ENCODE data around the gene CPED1.
"Not testable (repeated sequence)": the region's sequence is repeated elsewhere in the genome, so short reads cannot be mapped to it uniquely, and the experiment has no call there.

The CPED1 gene

GRCh38 chr7:121020989-121021969 lies 32.8 kb downstream of the CPED1 start:
- DNase-seq = no peak

DNA sequence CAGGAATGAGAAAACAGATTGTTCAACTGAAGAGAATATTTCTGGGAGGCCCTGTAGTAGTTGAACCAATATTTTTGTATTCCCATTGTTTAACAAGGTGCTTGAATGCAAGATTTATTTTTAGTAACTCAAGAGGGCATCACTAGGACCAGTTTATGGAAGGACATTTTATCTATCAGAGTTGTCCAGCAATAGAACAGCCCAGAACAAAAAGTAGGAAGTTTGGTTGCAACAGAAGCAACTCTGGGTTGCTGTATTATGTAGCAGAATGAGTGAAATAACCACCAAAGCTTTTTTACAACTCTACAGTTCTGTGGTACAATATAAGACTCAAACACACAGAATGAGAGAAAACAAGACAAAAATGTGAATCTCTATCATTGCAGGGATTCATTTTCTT lies 34.7 kb downstream of the CPED1 start:
- no peak for DNase-seq

- no peak for DNase-seq
Observed at GRCh38 chr7:121023683-121024511, 35.4 kb downstream of the CPED1 start.

- DNase-seq = no peak
Observed at GRCh38 chr7:121024611-121025010, 36.1 kb downstream of the CPED1 start.

GRCh38 chr7:121026159-121026558 lies 37.6 kb downstream of the CPED1 start:
- DNase-seq = no peak

DNA sequence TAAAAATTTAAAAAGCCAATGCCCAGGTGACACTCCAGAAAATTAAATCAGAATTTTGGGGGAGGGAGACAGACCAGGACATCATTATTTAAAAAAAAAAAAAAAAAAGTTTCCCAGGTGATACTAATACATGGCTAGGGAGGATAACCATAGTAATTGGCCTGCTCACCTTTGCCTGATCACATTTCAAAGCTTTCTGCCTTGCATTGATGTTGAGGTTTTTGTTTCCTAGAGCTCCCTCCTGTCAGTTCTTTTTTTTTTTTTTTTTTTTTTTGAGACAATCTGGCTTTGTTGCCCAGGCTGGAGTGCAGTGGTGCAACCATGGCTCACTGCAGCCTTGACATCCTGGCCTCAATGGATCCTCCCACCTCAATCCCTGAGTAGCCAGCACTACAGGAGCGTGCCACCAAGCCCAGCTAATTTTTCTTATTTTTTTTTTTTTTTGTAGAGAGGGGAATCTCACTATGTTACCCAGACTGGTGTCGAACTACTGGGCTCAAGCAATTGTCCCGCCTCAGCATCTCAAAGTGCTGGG lies 38.1 kb downstream of the CPED1 start:
- DNase-seq = no peak

GRCh38 chr7:121027761-121028669 lies 39.5 kb downstream of the CPED1 start:
- DNase-seq = no peak

- DNase-seq = no peak
Observed at GRCh38 chr7:121029302-121029701, 40.8 kb downstream of the CPED1 start.

GRCh38 chr7:121030308-121030707 lies 41.8 kb downstream of the CPED1 start:
- no peak for DNase-seq

GRCh38 chr7:121032645-121033460 lies 44.3 kb downstream of the CPED1 start:
- DNase-seq = no peak

DNA sequence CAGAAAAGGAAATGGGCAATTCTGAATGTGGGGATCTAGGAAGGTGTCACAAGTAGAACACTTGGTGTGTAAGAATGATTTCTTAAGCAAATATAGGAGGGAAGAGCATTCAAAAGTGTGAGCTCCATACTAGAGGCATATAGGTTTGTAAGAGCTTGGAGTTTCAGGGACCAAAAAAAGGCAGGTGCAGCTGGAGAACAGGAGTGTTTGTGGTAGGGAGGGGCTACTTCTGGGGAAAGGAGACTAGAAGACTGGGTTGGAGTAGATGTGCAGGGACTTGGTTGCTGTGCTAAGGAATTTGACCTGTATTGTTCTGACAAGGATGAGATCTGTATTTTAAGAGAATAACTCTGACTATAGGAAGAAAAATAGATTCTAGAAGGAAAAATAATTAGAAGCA lies 46.4 kb downstream of the CPED1 start:
- no peak for DNase-seq

- DNase-seq = not testable (repeated sequence)
Observed at GRCh38 chr7:121036776-121037175, 48.3 kb downstream of the CPED1 start.

DNA sequence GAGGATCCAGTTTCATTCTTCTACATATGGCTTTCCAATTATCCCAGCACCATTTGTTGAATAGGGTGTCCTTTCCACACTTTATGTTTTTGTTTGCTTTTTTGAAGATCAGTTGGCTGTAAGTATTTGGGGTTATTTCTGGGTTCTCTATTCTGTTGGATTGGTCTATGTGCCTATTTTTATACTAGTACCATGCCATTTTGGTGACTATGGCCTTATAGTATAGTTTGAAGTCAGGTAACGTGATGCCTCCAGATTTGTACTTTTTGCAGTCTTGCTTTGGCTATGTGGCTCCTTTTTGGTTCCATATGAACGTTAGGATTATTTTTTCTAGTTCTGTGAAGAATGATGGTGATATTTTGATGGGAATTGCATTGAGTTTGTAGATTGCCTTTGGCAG lies 48.8 kb downstream of the CPED1 start:
- not testable (repeated sequence) for DNase-seq

- no peak for DNase-seq
Observed at GRCh38 chr7:121037957-121038716, 49.6 kb downstream of the CPED1 start.

- no peak for DNase-seq
Observed at GRCh38 chr7:121038717-121039509, 50.4 kb downstream of the CPED1 start.

DNA sequence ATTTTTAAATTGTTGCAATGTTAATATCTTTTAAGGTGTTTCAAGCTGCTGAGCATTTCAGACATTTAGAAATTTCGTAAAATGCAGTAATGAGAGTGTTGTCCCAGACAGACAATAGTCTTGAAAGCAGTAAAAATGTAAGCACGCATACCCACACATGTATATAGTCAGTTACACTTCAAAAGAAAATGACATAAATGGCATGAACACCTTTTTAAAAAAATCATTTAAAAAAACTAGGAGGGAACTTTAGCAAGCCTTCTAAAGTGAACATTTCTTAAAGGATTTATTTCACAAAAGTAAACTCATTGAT lies 51.0 kb downstream of the CPED1 start:
- DNase-seq = no peak

DNA sequence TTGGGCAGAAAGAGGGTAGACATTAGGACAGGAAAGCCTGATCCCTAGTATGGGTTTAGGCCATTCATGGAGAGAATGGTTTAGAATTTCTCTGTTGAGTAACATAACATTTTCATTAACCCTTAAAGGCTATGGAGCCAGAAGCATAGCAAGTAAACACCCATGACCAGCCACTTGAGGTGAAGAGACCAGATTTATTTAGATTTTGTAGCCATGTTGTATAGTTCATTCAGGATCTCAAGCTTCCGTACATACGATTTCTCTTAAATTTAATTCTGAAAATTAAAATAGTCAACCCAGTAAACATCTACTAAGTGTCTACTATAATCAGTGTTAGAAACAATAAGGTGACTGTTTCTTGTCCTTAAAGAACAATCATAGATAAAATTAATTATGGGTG lies 51.5 kb downstream of the CPED1 start:
- DNase-seq = no peak

DNA sequence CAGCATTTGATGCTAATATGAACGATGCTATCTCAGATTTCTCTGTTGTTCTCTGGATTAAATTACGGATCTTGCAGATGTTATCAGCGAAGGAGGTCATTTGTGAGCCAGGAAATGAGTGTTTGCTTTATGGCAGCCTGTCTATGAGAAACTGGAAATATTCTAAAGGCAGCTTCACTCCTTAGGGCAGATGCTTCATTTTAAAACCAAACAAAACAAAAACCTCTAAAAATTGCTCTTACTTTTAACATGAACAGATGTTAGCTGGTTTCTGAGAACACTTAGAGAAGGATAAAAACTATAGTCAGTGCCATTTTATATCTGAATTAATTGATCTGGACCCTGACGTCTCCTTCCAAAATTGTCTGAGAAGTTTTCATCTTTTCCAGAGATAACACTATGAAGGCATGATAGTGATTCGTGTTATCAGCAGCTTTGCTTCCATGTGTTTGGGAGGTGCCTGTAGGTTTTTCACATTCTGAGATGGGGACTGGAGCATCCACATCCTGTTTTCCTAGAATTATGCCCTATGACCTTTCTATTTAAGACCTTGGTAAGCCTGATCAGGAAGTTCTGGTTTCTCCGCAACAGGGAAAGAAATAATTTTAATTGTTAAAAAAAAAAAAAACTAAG lies 53.1 kb downstream of the CPED1 start:
- DNase-seq = no peak

- DNase-seq = no peak
Observed at GRCh38 chr7:121042195-121042594, 53.7 kb downstream of the CPED1 start.

DNA sequence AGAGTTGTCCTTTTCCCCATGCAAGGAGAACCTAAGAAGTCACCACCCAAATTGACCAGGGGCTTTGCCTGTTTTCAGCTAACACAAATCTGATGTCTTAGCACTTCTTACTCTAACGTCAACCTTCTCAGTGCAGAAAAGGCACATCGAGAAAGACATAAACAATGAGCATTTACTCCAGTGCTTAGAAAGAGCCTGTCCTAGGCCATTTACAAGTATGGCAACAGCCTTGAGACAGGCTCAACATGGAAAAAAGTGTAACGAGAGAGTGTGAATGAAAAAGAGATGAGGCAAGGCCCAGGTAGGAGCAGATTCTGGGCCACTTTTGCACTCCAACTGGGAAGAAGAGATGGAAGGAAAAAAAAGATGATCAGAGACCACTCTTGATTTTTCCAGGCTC lies 54.4 kb downstream of the CPED1 start:
- DNase-seq = no peak

All from midbrain (tissue), 1 donor.